ENCODE measurements around the gene RPS29.
"Not testable (repeated sequence)": the region's sequence is repeated elsewhere in the genome, so short reads cannot be mapped to it uniquely, and the experiment has no call there.

Gene RPS29

DNA sequence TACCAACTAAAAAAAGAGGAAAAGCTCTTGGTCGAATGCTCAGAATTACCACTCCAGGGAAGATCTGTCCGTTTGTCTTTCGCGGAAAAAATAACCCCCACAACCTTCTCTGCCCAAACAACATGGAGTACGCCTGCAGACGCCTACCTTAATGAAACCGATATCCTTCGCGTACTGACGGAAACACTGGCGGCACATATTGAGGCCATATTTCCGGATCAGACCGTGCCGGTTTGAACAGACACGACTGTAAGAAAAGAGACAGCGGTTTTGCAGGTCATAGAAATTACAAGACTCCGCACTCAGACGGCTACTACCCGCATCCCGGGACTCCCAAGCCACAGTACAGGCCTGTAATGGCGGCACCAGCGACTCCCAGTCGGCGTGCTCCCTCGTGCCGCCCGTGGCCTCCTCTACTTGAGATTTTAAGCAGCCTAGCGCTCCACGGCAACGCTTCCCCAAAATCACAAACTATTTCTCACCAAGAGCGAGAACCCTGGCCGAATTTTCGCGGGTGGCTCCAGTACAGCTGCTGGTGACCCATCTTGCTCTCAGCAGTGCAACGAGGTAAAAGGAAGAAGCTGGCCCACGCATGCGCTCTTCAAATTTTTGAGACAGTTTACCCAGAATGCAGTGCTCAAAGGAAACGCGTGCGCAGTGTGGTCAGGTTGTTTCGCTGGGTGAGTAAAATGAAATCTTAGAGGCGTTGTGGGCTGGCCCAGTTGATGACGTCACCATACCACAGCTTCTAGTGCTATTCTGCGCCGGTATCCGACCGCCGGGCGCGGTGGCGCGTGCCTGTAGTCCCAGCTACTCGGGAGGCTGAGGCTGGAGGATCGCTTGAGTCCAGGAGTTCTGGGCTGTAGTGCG, at the start of gene RPS29:
Gene RPS29 (minus strand): TSS at position 578 of the 870 bp plus-strand sequence. CDS start 34 bp downstream, at position 544.
- peak; percentile 98 for DNase-seq

DNA sequence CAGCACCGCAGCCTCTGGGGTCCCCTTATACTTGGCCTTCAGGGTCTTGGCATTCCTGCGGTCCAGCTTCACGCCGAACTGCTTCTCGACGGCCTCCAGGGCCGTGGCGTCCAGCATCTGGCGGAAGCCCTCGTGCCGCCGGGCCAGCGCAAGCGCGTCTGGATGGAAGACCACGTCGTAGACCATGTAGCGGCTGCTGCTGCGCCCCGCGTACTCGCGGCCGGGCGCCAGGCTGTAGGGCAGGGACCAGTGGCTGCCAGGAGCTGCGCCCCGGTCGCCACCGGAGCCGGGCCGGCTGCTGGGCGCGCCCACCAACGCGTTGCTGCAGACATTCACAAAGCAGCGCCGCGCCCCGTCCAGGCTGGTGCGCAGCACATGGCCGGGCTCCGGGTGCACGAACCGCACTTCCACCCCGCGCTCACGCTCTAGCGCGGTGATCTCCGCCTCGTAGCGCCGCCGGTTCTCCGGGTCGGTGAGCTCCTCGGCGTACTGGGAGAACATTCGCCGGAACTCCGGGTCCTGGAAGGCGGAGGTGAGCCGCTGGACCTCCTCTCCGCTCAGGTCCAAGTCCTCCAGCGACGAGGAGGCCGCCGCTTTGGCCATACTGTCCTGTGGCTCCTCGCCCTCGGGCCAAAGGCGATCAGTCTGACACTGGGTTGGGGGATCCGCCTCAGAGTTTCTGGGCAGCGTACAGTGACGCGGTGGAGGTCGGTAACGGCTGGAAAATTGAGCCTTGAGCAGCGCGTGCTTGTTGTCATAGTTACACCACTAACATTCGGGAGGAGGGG, 48.6 kb upstream of the RPS29 start, which contains the start of gene DNAAF2:
Gene DNAAF2 (minus strand): TSS at position 698 of the 788 bp plus-strand sequence. CDS start 95 bp downstream, at position 603.
- peak; percentile 59 for DNase-seq

DNA sequence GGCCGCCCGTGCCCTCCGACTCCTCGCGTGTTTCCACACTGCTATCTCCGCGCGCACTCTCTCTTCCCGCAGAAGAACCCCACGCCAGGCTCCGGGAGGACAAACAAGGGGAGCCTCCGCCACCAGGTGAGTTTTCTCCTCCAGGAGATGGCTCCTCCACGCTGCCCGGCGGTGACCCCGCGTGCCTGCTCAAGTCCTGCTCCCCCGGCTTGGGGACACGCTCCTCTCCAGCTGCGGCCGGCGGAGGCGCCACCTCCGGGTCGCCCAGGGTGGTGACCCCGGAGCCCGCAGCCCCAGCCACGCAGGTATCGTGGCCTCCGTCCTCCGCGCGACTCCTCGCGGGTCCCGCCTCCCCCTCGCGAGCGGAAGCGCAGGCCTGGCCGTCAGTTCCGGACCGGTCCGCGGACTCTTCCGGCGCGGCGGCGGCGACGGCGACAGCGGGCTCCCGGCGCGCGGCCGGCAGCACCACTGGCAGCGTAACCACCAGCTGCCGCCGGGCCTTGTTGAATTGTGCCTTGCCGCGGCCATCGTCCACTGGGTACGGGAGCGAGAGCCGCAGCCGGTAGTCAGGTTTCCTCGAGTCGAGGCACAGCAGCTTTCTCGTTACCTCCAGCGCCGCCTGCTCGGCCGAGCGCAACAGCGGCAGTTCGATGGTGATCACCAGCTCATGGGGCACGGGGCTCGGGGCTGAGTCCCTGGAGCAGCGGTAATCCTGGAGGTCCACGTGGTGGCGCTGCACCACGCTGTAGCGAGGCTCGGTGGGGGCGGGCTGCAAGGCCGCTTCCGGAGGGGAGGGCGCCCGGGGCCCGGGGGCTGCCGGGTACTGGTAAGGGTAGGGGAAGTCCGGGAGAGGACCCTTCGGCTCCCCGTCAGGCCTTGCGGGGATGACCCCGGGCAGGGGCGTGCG, 47.7 kb upstream of the RPS29 start:
- peak; percentile 95 for DNase-seq

DNA sequence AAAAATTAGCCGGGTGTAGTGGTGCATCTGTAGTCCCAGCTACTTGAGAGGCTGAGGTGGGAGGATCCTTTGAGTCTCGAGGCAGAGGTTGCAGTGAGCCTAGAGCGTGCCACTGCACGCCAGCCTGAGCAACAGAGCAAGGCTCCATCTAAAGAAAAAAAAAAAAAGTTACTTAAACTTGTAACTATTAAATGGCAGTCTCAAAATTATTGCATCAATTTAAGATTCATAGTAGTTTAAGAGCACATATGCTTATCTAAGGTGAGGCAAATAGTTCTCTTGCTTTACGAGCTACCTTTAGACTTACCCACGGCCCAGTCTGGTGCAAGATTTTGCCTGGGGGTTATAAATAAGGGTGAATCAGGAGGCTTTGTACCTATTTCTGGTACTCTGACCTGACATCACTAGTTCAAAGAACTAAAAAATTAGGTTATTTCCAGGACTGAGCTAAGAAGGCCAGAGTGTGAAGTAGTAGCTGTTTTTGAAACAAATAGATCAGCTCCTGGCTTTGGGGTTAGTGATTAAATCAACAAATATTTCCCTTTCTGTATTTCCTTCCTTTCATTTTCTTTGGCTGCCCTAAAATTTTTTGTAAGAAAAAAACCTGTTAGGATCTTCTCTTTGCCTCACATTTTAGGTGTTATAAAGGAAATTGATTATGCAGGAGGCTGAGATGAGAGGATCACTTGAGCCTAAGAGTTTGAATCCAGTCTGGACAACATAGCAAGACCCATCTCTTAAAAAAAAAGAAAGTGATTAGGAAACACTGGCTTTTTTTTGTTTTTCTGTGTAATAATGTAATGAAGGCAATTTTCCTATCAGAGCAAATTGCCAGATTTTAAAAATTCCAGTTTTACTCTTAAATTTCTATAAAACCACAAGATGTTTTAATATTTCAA, 38.0 kb upstream of the RPS29 start:
- no peak for DNase-seq

DNA sequence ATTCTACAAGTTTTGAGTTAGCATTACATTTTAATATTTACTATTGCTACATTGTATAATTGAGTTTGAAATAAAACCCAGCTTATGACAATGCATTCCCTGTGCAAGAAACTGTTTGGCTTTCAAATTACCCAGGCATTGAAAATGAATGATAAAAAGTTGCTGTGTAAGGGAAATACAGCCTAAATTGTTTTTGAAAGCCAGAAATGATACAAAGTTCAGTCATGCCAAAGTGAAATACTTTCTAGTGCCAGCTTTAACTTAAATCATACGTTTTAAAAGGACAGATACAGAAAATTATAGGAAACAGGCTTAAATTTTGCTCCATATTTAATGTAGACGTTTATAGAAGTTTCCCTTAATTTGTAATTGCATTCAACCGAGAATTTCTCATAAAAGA, 37.2 kb upstream of the RPS29 start:
- DNase-seq = no peak

DNA sequence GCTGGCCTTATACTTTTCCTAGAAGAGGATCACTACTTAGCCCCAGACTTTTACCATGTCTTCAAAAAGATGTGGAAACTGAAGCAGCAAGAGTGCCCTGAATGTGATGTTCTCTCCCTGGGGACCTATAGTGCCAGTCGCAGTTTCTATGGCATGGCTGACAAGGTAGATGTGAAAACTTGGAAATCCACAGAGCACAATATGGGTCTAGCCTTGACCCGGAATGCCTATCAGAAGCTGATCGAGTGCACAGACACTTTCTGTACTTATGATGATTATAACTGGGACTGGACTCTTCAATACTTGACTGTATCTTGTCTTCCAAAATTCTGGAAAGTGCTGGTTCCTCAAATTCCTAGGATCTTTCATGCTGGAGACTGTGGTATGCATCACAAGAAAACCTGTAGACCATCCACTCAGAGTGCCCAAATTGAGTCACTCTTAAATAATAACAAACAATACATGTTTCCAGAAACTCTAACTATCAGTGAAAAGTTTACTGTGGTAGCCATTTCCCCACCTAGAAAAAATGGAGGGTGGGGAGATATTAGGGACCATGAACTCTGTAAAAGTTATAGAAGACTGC, 35.9 kb upstream of the RPS29 start:
- no peak for DNase-seq

DNA sequence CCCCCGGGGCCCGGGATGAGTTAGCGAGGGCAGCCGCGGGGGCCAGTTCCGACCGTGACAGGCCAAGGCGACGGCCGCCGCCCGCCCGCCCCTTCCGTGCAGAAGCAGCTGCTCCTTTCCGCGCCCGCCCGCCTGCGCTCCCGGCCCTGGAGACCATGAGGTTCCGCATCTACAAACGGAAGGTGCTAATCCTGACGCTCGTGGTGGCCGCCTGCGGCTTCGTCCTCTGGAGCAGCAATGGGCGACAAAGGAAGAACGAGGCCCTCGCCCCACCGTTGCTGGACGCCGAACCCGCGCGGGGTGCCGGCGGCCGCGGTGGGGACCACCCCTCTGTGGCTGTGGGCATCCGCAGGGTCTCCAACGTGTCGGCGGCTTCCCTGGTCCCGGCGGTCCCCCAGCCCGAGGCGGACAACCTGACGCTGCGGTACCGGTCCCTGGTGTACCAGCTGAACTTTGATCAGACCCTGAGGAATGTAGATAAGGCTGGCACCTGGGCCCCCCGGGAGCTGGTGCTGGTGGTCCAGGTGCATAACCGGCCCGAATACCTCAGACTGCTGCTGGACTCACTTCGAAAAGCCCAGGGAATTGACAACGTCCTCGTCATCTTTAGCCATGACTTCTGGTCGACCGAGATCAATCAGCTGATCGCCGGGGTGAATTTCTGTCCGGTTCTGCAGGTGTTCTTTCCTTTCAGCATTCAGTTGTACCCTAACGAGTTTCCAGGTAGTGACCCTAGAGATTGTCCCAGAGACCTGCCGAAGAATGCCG, 35.1 kb upstream of the RPS29 start:
- peak; percentile 62 for DNase-seq

DNA sequence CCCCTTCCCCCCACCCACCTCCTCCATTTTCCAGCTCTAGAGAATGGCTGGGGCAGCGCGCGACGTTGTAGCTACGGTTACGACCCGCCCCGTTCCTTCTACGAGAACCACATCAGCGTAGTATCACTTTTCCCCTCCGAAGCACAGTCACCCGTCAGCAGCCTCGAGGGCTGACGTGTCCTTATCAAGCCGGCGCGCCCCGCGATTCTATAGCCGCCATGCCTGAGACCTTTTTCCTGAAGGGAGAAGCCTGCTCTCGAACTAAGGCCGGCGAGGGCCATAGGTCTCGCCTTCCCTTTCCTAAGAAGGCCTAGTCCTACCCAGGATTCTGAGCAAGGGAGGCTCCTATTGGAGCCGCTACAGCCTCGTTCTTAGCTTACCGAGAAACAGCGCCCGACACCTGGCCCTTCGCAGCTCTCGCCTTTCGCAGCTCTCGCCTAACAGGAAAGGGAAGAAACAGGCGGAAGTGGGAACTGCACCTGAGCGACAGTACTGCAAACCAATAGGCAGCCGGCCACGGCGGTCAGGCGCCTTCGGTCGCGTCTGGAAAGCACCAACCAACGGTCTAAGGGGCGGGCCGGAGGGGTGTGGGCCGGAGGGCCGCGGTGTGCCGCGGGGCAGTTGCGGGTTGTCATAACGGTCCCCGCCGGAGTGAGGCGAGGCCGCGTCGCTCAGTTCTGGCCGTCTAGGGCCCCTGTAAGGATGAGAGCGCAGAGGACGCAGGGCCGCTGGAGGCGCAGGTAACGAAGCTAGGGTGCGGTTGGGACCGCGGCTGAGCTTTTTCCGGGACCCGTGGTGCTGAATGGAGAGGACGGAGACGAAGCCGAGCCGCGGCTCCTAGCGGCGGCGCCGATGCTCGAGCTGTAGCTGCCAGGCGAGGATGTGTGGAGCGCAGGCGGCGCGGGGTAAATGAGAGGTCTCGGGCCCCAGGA, 34.3 kb upstream of the RPS29 start, which contains the start of the genes MGAT2 and RPL36AL:
Gene MGAT2 (plus strand): TSS at position 618 of the 932 bp plus-strand sequence. CDS start 470 bp downstream, outside the sequence.
Gene RPL36AL (minus strand): TSS at position 445 of the 932 bp plus-strand sequence. CDS start 1,522 bp downstream, outside the sequence.
- DNase-seq = peak; percentile 95

DNA sequence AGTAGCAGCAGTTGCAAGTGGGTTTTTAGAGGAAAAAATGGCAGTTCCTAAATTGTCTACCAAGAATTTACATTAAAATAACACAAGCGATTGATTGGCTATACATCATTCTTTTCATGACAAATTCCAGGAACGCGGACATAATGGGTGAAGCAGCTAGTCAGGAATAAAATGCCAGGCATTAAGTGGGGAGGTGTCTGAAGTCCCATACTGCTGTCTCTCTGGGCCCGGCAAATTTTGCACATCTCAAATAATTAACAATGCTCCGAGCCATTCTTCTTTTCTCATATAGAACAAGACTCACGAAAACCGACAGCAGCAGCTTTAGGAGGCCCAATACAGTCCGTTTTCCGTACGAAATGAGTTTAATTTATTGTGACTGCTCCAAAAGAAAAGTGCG, 33.5 kb upstream of the RPS29 start:
- DNase-seq = no peak

DNA sequence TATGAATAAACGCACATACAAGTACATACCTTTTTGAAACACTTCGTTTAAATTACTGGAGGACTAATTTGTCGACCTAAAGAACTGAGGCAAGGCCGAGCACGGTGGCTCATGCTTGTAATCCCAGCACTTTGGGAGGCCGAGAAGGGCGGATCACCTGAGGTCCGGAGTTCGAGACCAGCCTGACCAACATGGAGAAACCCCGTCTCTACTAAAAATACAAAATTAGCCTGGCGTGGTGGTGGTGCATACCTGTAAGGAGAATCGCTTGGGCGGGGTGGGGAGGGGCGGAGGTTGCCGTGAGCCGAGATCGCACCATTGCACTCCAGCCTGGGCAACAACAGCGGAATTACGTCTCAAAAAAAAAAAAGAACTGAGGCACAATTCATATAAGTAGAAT, 33.1 kb upstream of the RPS29 start:
- not testable (repeated sequence) for DNase-seq

DNA sequence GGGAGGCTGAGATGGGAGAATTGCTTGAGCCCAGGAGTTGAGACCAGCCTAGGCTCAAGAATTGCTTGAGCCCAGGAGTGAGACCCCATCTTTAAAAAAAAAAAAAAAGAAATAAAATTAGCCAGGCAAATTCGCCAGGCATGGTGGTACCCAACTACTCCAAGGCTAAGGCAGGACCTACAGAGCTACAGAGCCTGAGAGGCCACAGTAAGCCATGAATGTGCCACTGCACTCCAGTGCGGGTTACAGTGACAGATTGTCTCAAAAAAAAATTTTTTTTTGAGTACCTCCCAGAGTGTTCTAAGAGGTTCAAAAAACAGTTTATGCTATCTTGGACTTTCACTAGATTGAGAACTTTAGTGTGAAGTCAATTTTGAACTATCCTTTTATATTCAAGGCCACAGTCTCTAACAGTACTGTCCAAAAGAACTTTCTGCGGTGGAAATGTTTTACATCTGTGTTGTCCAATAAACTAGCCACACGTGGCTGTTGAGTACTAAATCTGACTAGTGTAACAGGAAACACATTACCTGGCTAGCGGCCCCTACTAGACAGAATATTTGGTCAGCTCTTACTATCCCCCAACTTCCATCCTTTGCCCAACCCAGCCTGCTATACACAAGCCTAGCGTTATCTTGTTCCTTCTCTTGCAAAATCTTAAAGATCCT, 31.8 kb upstream of the RPS29 start:
- no peak for DNase-seq

DNA sequence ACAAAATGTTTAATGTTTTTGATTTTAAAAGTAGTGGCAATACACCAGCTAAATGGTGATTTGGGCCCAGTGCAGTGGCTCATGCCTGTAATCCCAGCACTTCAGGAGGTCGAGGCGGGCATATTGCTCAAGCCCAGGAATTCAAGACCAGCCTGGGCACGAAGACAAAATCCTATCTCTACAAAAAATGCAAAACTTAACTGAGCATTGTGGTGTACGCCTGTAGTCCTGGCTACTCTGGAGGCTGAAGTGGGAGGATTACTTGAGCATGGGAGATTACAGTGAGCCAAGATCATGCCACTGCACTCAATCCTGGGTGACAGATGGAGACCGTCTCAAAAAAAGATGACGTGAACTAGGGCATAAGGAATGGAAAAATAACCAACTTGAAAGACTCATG, 29.6 kb upstream of the RPS29 start:
- DNase-seq = no peak

DNA sequence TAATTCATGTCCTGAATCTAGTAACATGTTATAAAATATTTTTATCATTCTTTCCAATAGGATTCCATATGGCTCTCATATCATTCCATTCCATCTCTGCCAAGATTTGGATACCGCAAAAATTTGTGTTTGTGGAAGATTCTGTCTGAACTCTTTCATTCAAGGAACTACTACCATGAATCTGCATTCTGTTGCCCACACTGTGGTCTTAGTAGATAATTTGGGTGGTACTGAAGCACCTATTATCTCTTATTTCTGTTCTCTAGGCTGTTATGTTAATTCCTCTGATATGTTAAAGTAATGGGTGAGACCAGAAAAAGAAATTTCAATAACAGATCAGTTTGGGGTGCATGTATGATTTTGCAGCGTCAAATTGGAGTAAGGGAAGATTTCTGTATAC, 28.0 kb upstream of the RPS29 start:
- DNase-seq = no peak

DNA sequence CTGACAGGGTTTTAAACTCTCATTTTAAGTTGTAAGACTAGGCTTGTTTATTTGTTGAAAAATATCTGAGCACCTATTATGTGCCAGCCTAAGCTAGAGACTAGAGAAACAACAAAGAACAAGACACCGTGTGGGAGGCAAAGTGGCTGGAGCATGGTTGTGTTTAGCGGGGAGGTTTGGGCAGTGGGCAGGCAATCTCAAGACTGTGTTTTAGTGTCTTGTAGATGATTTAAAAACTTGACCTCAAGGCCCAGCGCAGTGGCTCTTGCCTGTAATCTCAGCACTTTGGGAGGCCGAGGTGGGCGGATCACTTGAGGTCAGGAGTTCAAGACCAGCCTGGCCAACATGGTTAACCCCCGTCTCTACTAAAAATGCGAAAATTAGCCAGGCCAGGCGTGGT, 26.5 kb upstream of the RPS29 start:
- DNase-seq = no peak

DNA sequence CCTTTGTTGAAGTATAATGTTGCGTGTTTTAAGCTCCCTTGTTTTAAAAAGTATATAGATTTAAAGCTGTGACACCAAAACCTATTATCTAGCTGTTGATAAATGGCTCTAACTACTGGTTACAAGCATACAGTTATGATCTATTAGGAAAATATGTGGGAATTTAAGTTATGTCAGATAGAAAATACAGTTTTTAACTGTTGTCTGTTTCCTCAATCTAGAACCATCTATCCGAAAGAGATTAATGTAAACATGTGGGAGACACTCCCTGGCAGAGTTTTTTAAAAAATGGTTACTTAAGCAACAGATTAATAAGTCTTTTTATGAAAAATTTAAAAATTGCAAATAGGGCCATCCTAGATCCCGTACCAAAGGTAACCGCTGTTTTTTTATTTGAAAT, 26.1 kb upstream of the RPS29 start:
- no peak for DNase-seq

DNA sequence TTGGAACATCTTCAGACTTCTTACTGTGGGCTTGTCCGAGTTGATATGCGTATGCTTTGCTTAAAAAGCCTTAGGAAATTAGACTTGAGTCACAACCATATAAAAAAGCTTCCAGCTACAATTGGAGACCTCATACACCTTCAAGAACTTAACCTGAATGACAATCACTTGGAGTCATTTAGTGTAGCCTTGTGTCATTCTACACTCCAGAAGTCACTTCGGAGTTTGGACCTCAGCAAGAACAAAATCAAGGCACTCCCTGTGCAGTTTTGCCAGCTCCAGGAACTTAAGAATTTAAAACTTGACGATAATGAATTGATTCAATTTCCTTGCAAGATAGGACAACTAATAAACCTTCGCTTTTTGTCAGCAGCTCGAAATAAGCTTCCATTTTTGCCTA, 21.4 kb upstream of the RPS29 start:
- DNase-seq = no peak

DNA sequence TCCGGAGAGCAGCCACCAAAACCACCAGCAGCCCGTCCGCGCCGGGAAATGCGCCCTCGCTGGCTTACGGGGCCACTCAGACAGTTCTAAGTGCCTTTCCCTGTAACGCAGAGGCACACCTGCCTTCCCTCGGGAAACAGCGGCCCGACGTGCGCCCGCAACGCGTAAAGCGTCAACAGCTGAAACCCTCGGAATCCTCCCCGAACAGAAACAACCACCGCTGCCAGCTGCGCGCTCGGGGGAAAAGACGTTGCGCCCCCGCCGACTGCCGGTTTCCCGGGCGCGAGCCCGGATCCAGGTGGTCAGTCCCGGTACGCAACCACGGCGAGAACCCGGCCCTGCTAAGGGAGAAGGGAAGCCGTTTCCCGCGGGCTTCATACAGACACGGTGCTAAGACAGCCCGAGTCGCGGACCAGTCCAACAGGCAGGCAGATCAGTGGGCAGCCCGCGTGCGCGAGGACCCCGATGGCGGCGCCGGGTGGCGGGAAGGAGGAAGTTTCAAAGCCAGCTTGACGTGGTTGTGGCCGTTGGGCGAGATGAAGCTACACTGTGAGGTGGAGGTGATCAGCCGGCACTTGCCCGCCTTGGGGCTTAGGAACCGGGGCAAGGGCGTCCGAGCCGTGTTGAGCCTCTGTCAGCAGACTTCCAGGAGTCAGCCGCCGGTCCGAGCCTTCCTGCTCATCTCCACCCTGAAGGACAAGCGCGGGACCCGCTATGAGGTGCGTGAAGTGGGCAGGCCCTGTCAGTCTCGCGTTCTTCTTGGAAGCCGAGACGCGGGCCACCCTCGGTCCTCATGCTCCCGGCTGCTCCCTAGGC, 12.5 kb upstream of the RPS29 start, which contains the start of gene LRR1:
Gene LRR1 (plus strand): TSS at position 456 of the 816 bp plus-strand sequence. CDS start 81 bp downstream, at position 537.
- peak; percentile 80 for DNase-seq

DNA sequence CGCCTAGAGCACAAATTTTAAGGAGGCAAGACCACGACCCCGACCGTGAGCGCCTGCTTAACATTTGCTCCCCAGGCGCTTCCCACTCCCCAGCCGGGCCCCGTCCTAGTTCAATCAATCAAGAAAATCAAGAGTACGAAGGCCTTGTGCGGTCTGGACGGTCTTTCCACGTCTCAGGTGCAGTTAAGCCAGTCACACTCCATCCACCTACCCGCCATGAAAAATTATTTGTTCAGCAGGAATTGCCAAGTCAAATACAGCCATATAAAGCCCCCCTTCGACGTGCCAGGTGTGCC, 12.0 kb upstream of the RPS29 start:
- DNase-seq = no peak

Data from stimulated activated CD4-positive, alpha-beta T cell treated with anti-CD3 and anti-CD28 coated beads, Interleukin-1b, Interleukin-23, amount 100 ng/mL, for 48 hours (primary cell).